DMS53 treated with DMSO at 0.1 percent for 48 hours (cell line): ENCODE measurements around the gene MS4A6A.
"Not testable (repeated sequence)": the region's sequence is repeated elsewhere in the genome, so short reads cannot be mapped to it uniquely, and the experiment has no call there.

Experiments used
- DNase-seq: peaks from one replicate; lab custom pipeline; 2025; ENCODE audit not compliant: unreplicated experiment; lab: John Stamatoyannopoulos, UW

MS4A6A gene

DNA sequence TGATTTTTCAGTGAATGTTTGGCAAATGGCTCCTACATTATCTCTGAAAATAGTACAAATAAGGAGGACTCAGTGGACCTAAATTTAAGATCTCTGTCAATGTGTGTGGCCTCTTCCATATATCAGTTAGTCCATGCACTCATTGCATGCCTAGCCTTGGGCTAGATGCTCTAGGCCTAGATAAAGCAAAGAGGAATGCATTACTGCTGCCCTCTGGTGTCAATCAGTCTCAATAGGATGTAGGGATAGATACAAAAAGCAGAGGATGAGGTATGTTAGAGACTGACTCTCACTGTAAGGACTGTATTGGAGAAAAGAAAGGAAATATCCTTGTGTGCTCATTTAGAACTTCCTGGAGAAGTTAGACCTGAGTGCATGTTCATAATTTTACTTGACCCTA, 52.4 kb downstream of the MS4A6A start:
- peak; percentile 65 for DNase-seq

- no peak for DNase-seq
Observed at GRCh38 chr11:60129853-60130252, 53.0 kb downstream of the MS4A6A start.

GRCh38 chr11:60128866-60129265, 54.0 kb downstream of the MS4A6A start:
- not testable (repeated sequence) for DNase-seq

DNA sequence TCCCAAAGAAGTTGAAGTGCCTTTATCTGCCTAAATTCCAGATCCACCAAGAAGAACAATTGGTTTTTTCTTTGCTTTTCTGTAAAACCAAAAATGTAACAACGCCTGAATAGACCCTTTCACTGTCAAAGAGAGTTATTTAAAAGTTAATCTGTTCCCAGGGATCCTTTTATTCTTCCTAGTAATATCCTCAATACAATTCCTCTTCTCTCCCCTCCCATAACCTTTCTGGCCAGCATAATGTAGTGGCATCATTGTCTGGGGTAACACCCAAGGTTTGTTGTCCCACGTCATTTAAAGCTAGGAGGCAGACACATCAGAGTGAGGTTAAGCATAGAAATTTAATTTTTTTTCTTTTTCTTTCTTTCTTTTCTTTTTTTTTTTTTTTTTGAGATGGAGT, 54.5 kb downstream of the MS4A6A start:
- DNase-seq, result no peak

DNA sequence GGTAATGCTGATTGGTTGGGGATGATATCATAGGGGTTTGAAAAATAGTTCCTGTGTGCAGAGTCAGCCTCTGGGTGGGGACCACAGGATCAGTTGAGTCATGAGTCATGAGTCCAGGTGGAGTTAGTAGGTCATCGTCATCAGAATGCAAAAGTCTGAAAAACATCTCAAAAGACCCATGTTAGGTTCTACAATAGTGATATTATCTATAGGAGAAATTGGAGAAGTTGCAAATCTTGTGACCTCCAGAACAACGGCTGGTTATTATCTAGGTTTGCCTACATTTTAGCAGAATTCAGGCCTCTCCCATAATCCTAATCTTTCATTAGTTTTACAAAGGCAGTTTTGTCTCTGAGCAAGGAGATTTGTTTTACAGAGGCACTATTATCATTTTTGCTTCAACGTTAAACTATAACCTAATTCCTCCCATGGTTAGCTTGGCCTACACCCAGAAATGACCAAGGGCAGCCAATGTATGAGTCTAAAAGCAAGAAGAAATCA, 55.5 kb downstream of the MS4A6A start:
- no peak for DNase-seq

- no peak for DNase-seq
Observed at GRCh38 chr11:60125956-60126585, 56.8 kb downstream of the MS4A6A start.

DNA sequence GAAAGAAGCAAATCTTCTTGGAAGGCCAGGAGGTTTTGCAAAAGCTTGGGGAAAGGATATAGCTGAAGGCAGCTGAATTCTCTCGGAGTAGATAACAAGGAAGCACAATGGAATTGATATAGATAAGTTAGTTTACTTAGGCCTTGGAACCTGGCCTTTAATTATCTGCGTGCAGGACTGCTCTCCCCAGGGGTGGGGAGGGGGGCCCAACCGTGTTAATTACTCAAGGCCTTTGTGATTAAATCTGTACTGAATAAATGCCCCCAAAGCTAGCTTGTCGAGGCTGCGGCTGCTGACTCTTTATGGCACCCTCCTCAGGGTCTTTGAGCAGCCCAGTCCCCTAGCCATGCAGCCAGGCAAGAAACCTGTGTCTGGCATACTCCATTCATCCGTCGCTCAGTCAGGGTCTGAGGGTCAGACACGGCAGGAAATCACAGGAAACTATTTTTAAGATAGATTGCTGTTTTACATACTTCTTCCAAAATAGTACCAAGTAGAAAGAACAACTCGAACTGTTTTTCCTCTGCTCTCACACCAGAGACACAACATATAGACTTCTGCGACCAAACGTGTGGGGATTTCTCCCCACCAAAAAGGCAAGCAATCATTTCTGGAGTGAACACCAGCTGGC, 58.0 kb downstream of the MS4A6A start:
- DNase-seq, result no peak
